ENCODE data around the gene ITGA7. TPM values are rescaled to one million over a fixed set of nuclear protein-coding genes. Genes with fewer than 3 reads are reported as not detected.

ITGA7 gene
- total RNA-seq, 1 donor from 2014 or later, result 2.0 TPM

GRCh38 chr12:55728939-55729818 is 21.5 kb upstream of the ITGA7 start, which contains the start of gene CD63:
TSS of gene CD63 (minus strand) at chr12:55729009. CDS start at chr12:55728341, 668 bp downstream.
- Histone ChIP-seq H3K27me3 (ENCODE audit: control insufficient read depth, insufficient read depth, low read length) (no peaks in the 10 kb centered on the region), H3K4me3 (ENCODE audit: low read depth, low read length) (peak within 1 kb of the TSS; percentile 85), H3K36me3 (ENCODE audit: control insufficient read depth, insufficient read depth, low read length) (peaks cover 1% of the 10 kb centered on the region)
- DNase-seq (ENCODE audit: low read depth), result no peak
- TF ChIP-seq CTCF (IDR thresholded peaks at IDR 0.05; ENCODE audit: insufficient read depth, low read length, poor library complexity, severe bottlenecking), result no peak

GRCh38 chr12:55728186-55728938 is 20.7 kb upstream of the ITGA7 start:
- no peak for TF ChIP-seq CTCF (IDR thresholded peaks at IDR 0.05; ENCODE audit: insufficient read depth, low read length, poor library complexity, severe bottlenecking)
- Histone ChIP-seq H3K27me3 (ENCODE audit: control insufficient read depth, insufficient read depth, low read length) (no peaks in the 10 kb centered on the region), H3K4me3 (ENCODE audit: low read depth, low read length) (peak overlapping the region; percentile 85), H3K36me3 (ENCODE audit: control insufficient read depth, insufficient read depth, low read length) (peaks cover 2% of the 10 kb centered on the region)
- no peak for DNase-seq (ENCODE audit: low read depth)

GRCh38 chr12:55727643-55728185 is 20.0 kb upstream of the ITGA7 start:
- no peaks in the 10 kb centered on the region for H3K27me3 ChIP-seq (ENCODE audit: control insufficient read depth, insufficient read depth, low read length)
- no peak for TF ChIP-seq CTCF (IDR thresholded peaks at IDR 0.05; ENCODE audit: insufficient read depth, low read length, poor library complexity, severe bottlenecking)
- peak overlapping the region; percentile 85 for H3K4me3 ChIP-seq (ENCODE audit: low read depth, low read length)
- DNase-seq (ENCODE audit: low read depth), result no peak
- H3K36me3 ChIP-seq (ENCODE audit: control insufficient read depth, insufficient read depth, low read length), result peaks cover 2% of the 10 kb centered on the region

GRCh38 chr12:55726971-55727370 is 19.3 kb upstream of the ITGA7 start:
- Histone ChIP-seq H3K36me3 (ENCODE audit: control insufficient read depth, insufficient read depth, low read length) (peaks cover 2% of the 10 kb centered on the region), H3K4me3 (ENCODE audit: low read depth, low read length) (peak overlapping the region; percentile 85), H3K27me3 (ENCODE audit: control insufficient read depth, insufficient read depth, low read length) (no peaks in the 10 kb centered on the region)
- DNase-seq (ENCODE audit: low read depth), result no peak
- TF ChIP-seq CTCF (IDR thresholded peaks at IDR 0.05; ENCODE audit: insufficient read depth, low read length, poor library complexity, severe bottlenecking), result no peak

GRCh38 chr12:55725556-55725955 is 17.9 kb upstream of the ITGA7 start:
- no peak for TF ChIP-seq CTCF (IDR thresholded peaks at IDR 0.05; ENCODE audit: insufficient read depth, low read length, poor library complexity, severe bottlenecking)
- H3K36me3 ChIP-seq (ENCODE audit: control insufficient read depth, insufficient read depth, low read length), result peaks cover 2% of the 10 kb centered on the region
- H3K4me3 ChIP-seq (ENCODE audit: low read depth, low read length), result no peak overlapping the region
- H3K27me3 ChIP-seq (ENCODE audit: control insufficient read depth, insufficient read depth, low read length), result no peaks in the 10 kb centered on the region
- no peak for DNase-seq (ENCODE audit: low read depth)
